GM18526 (cell line): ENCODE results near the gene TTC4.

Experiments used
- POLR2A ChIP-seq: IDR thresholded peaks from 3 replicates; pipeline ENCODE4 v1.6.1; 2011; ENCODE audit not compliant: insufficient read length; ENCODE audit errors: extremely low read depth

TTC4 gene

GRCh38 chr1:54754486-54755285 is 39.0 kb downstream of the TTC4 start:
- no peak for TF ChIP-seq POLR2A

GRCh38 chr1:54757833-54758232 is 42.2 kb downstream of the TTC4 start:
- no peak for TF ChIP-seq POLR2A

- no peak for TF ChIP-seq POLR2A
Measured at GRCh38 chr1:54758678-54759348, 43.2 kb downstream of the TTC4 start.

- TF ChIP-seq POLR2A, result no peak
Measured at GRCh38 chr1:54763816-54764132, 48.1 kb downstream of the TTC4 start.

GRCh38 chr1:54764133-54764921 is 48.7 kb downstream of the TTC4 start, which contains the start of gene PARS2:
Gene PARS2 (minus strand): TSS chr1:54764523. CDS start chr1:54759161, 5,362 bp downstream.
- peak; percentile 73 for TF ChIP-seq POLR2A

- no peak for TF ChIP-seq POLR2A
Measured at GRCh38 chr1:54764922-54765561, 49.4 kb downstream of the TTC4 start.

- TF ChIP-seq POLR2A, result no peak
Measured at GRCh38 chr1:54766726-54767125, 51.1 kb downstream of the TTC4 start.

- TF ChIP-seq POLR2A, result no peak
Measured at GRCh38 chr1:54767526-54767925, 51.9 kb downstream of the TTC4 start.

GRCh38 chr1:54768093-54768492 is 52.4 kb downstream of the TTC4 start:
- TF ChIP-seq POLR2A, result no peak

GRCh38 chr1:54772951-54773350 is 57.3 kb downstream of the TTC4 start:
- no peak for TF ChIP-seq POLR2A

GRCh38 chr1:54774820-54775498 is 59.3 kb downstream of the TTC4 start:
- no peak for TF ChIP-seq POLR2A

- TF ChIP-seq POLR2A, result no peak
Measured at GRCh38 chr1:54777011-54777410, 61.4 kb downstream of the TTC4 start.

GRCh38 chr1:54777431-54777830 is 61.8 kb downstream of the TTC4 start:
- TF ChIP-seq POLR2A, result no peak

GRCh38 chr1:54781023-54781723 is 65.5 kb downstream of the TTC4 start:
- TF ChIP-seq POLR2A, result no peak
